HepG2 (cell line): ENCODE measurements around the gene SLA2. TPM values are rescaled to one million over a fixed set of nuclear protein-coding genes. Genes with fewer than 3 reads are reported as not detected.
A peak's percentile ranks its signal among the peaks of the same experiment; 100 is the strongest.

Experiments used
- ATF1 ChIP-seq: IDR thresholded peaks from 2 replicates; pipeline ENCODE4 v1.6.1; 2016; ENCODE audit warnings: mild to moderate bottlenecking, control low read depth
- ETV5 ChIP-seq: IDR thresholded peaks from 2 replicates; pipeline ENCODE4 v1.6.1; 2018; ENCODE audit warnings: missing biosample characterization, missing genetic modification reagents, inconsistent platforms, borderline replicate concordance
- FOSL2 ChIP-seq: sonication (generic); formaldehyde crosslinking; IDR thresholded peaks from 2 replicates; pipeline ENCODE4 v1.4.0; 2020; ENCODE audit warnings: missing genetic modification reagents
- FOXK2 ChIP-seq: fragments of 450-650 bp; IDR thresholded peaks from 2 replicates; pipeline ENCODE4 v1.6.1; 2016
- FOXO1 ChIP-seq: sonication (generic); formaldehyde crosslinking; IDR thresholded peaks from 2 replicates; pipeline ENCODE4 v1.4.0; 2020; ENCODE audit warnings: missing genetic modification reagents
- HDAC2 ChIP-seq: sonication (generic); formaldehyde crosslinking; IDR thresholded peaks from 2 replicates; pipeline ENCODE4 v1.4.0; 2020; ENCODE audit warnings: missing genetic modification reagents
- HNRNPLL ChIP-seq: fragments of 200-400 bp; formaldehyde crosslinking; IDR thresholded peaks from 2 replicates; pipeline ENCODE4 v1.6.1; 2017; ENCODE audit warnings: mild to moderate bottlenecking, low read depth, low read length; ENCODE audit not compliant: poor library complexity, severe bottlenecking
- LCORL ChIP-seq, 2 experiments: fragments of 450-650 bp in 1 of 2; sonication (generic) in 1 of 2; formaldehyde crosslinking in 1 of 2; IDR thresholded peaks; 2 replicates each; pipeline versions ENCODE4 v1.5.0 to v1.6.1; 2017 to 2020; ENCODE audit warnings: antibody characterized with exemption in 1 of 2, missing genetic modification reagents in 1 of 2
- NKX3-1 ChIP-seq: sonication (generic); formaldehyde crosslinking; IDR thresholded peaks from 2 replicates; pipeline ENCODE4 v1.5.0; 2020; ENCODE audit warnings: missing genetic modification reagents
- PHF8 ChIP-seq: sonication (generic); formaldehyde crosslinking; IDR thresholded peaks from 2 replicates; pipeline ENCODE4 v1.5.0; 2020; ENCODE audit warnings: missing genetic modification reagents
- RBAK ChIP-seq: sonication (generic); formaldehyde crosslinking; IDR thresholded peaks from 2 replicates; pipeline ENCODE4 v1.5.1; 2020; ENCODE audit warnings: mild to moderate bottlenecking, missing genetic modification reagents
- SAFB2 ChIP-seq: sonication (generic); formaldehyde crosslinking; IDR thresholded peaks from 2 replicates; pipeline ENCODE4 v1.5.1; 2020; ENCODE audit warnings: missing genetic modification reagents, low read depth, mild to moderate bottlenecking, borderline replicate concordance
- TEAD3 ChIP-seq: optimal IDR thresholded peaks from 2 replicates; pipeline ENCODE3; 2016; ENCODE audit warnings: borderline replicate concordance
- ZNF331 ChIP-seq: sonication (generic); formaldehyde crosslinking; IDR thresholded peaks from 2 replicates; pipeline ENCODE4 v1.4.0; 2020; ENCODE audit warnings: missing genetic modification reagents
- ZNF510 ChIP-seq: sonication (generic); formaldehyde crosslinking; IDR thresholded peaks from 2 replicates; pipeline ENCODE4 v1.4.0; 2020; ENCODE audit warnings: low read depth, mild to moderate bottlenecking, missing genetic modification reagents
- ZNF546 ChIP-seq: sonication (generic); formaldehyde crosslinking; conservative IDR thresholded peaks from 2 replicates; pipeline ENCODE4 v1.8.1; 2023; ENCODE audit warnings: mild to moderate bottlenecking, missing genetic modification reagents
- ZNF607 ChIP-seq: sonication (generic); formaldehyde crosslinking; IDR thresholded peaks from 2 replicates; pipeline ENCODE4 v1.5.1; 2020; ENCODE audit warnings: missing genetic modification reagents, mild to moderate bottlenecking, borderline replicate concordance
- ZNF616 ChIP-seq: sonication (generic); formaldehyde crosslinking; IDR thresholded peaks from 2 replicates; pipeline ENCODE4 v1.5.0; 2020; ENCODE audit warnings: low read depth, mild to moderate bottlenecking, missing genetic modification reagents
- polyA plus RNA-seq, 8 experiments: library from polyadenylated mRNA; depleted of rRNA in 3 of 8; stranded (reverse) in 7 of 8; unstranded in 1 of 8; fragments of >200 nt; fragmentation: Illumina TruSeq in 4 of 8; extraction: Trizol in 4 of 8; gene quantifications; 2 replicates each; pipeline versions ENCODE4 v1.2.1 to v1.2.3, GENCODE V29; 2011 to 2016; ENCODE audit warnings: low read depth in 4 of 8, missing spikeins in 1 of 8, mixed read lengths in 1 of 8; ENCODE audit not compliant: insufficient read depth in 1 of 8
- total RNA-seq, 5 experiments: library from RNA; depleted of rRNA; stranded (reverse); fragments of >200 nt; fragmentation: Illumina TruSeq; extraction: Trizol; gene quantifications; 2 replicates each; pipeline ENCODE4 v1.2.3, GENCODE V29; 2016; ENCODE audit warnings: low read depth in 1 of 5
- TF ChIP-seq, protein P1 (sequence below): sonication (generic); formaldehyde crosslinking; IDR thresholded peaks from 2 replicates; pipeline ENCODE4 v1.4.0; 2020; ENCODE audit warnings: missing genetic modification reagents
- TF ChIP-seq, protein P2 (sequence below): sonication (generic); formaldehyde crosslinking; IDR thresholded peaks from 2 replicates; pipeline ENCODE4 v1.4.0; 2020; ENCODE audit warnings: missing genetic modification reagents
- TF ChIP-seq, protein P3 (sequence below): IDR thresholded peaks from 2 replicates; pipeline ENCODE4 v1.6.1; 2012; ENCODE audit warnings: low read length, improper control_type of control experiment
- TF ChIP-seq, protein P4 (sequence below): sonication (generic); formaldehyde crosslinking; IDR thresholded peaks from 2 replicates; pipeline ENCODE4 v1.5.0; 2020; ENCODE audit warnings: mild to moderate bottlenecking, missing genetic modification reagents, moderate library complexity

The SLA2 gene
- total and polyA plus RNA-seq, 2 of the 13 experiments (the other 11 are each of a cell fraction or from before 2014, with no cell fraction given) = 1.6 to 3.6 TPM

DNA sequence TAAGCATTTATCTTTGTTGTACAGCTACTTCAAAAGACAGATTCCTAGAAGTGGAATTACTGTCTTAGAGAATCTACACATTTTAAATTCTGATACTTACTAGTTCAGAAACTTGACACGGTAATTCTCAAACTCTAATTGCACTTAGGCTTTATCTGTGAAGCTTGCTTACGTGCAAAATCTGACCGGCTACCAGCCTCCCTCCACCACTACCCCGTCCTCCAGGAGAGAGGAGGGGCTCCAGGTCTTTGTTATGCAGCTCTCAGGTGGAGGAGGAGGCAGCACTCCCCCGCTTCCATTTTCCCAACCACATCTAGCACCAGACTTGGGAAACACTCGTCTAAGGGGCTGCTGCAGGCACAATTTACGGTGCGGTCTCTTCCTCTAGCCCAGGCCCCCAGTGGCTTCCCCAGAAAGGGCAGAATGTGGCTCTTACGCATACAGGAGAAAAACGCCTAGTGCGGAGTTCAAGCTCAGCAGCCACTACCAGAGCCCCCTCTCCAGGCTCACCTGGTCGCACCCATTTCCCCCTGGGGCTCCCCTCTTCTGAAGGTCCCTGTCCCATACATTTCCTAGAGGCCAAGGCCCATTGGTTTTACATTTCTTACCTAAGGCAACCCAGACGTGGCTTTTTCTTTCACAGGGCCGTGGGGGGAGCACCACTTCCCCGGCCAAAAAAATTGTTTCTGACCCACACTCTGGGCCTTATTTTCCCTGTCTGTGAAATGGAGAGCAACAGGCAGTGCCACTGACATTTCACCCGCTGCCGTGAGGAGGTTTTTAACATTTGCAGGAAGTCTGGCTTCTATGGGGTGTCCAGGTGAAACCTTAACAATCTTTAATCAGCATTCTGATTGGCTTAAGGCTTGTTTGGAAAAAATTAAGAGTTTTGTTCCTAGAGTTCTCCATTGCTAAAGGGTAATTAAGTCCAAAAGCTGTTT, 74.2 kb downstream of the SLA2 start (continued):
- TF ChIP-seq, protein P1, sequence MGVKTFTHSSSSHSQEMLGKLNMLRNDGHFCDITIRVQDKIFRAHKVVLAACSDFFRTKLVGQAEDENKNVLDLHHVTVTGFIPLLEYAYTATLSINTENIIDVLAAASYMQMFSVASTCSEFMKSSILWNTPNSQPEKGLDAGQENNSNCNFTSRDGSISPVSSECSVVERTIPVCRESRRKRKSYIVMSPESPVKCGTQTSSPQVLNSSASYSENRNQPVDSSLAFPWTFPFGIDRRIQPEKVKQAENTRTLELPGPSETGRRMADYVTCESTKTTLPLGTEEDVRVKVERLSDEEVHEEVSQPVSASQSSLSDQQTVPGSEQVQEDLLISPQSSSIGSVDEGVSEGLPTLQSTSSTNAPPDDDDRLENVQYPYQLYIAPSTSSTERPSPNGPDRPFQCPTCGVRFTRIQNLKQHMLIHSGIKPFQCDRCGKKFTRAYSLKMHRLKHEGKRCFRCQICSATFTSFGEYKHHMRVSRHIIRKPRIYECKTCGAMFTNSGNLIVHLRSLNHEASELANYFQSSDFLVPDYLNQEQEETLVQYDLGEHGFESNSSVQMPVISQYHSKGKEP (CRISPR knock-in tag) = no peak
- TF ChIP-seq, protein P2, sequence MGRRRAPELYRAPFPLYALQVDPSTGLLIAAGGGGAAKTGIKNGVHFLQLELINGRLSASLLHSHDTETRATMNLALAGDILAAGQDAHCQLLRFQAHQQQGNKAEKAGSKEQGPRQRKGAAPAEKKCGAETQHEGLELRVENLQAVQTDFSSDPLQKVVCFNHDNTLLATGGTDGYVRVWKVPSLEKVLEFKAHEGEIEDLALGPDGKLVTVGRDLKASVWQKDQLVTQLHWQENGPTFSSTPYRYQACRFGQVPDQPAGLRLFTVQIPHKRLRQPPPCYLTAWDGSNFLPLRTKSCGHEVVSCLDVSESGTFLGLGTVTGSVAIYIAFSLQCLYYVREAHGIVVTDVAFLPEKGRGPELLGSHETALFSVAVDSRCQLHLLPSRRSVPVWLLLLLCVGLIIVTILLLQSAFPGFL (CRISPR knock-in tag) = no peak
- TF ChIP-seq ZNF331 (0 out of 2 replicates have a peak, but pooled peaks have one; percentile 26), FOXK2 (no peak), ZNF616 (CRISPR knock-in tag) (no peak), HDAC2 (CRISPR knock-in tag) (peak; percentile 22; the same call in 1 of the 2 replicates), ATF1 (no peak), ZNF510 (CRISPR knock-in tag) (peak; percentile 67; the same call in 1 of the 2 replicates), RBAK (CRISPR knock-in tag) (no peak), TEAD3 (CRISPR knock-in tag) (peak; percentile 72), PHF8 (peak; percentile 44), ETV5 (CRISPR knock-in tag) (peak; percentile 31; the same call in 1 of the 2 replicates), HNRNPLL (peak; percentile 54), LCORL (IDR thresholded peaks at IDR 0.05) (no peak), LCORL (CRISPR knock-in tag; IDR thresholded peaks at IDR 0.05) (0 out of 2 replicates have a peak, but pooled peaks have one; percentile 45), ZNF607 (CRISPR knock-in tag) (0 out of 2 replicates have a peak, but pooled peaks have one; percentile 62), FOSL2 (CRISPR knock-in tag) (no peak), ZNF546 (0 out of 2 replicates have a peak, but pooled peaks have one; percentile 6), SAFB2 (CRISPR knock-in tag) (peak; percentile 57), FOXO1 (CRISPR knock-in tag) (peak; percentile 14; the same call in 1 of the 2 replicates), NKX3-1 (CRISPR knock-in tag) (no peak)
- TF ChIP-seq, protein P3, sequence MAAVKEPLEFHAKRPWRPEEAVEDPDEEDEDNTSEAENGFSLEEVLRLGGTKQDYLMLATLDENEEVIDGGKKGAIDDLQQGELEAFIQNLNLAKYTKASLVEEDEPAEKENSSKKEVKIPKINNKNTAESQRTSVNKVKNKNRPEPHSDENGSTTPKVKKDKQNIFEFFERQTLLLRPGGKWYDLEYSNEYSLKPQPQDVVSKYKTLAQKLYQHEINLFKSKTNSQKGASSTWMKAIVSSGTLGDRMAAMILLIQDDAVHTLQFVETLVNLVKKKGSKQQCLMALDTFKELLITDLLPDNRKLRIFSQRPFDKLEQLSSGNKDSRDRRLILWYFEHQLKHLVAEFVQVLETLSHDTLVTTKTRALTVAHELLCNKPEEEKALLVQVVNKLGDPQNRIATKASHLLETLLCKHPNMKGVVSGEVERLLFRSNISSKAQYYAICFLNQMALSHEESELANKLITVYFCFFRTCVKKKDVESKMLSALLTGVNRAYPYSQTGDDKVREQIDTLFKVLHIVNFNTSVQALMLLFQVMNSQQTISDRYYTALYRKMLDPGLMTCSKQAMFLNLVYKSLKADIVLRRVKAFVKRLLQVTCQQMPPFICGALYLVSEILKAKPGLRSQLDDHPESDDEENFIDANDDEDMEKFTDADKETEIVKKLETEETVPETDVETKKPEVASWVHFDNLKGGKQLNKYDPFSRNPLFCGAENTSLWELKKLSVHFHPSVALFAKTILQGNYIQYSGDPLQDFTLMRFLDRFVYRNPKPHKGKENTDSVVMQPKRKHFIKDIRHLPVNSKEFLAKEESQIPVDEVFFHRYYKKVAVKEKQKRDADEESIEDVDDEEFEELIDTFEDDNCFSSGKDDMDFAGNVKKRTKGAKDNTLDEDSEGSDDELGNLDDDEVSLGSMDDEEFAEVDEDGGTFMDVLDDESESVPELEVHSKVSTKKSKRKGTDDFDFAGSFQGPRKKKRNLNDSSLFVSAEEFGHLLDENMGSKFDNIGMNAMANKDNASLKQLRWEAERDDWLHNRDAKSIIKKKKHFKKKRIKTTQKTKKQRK = no peak
- TF ChIP-seq, protein P4, sequence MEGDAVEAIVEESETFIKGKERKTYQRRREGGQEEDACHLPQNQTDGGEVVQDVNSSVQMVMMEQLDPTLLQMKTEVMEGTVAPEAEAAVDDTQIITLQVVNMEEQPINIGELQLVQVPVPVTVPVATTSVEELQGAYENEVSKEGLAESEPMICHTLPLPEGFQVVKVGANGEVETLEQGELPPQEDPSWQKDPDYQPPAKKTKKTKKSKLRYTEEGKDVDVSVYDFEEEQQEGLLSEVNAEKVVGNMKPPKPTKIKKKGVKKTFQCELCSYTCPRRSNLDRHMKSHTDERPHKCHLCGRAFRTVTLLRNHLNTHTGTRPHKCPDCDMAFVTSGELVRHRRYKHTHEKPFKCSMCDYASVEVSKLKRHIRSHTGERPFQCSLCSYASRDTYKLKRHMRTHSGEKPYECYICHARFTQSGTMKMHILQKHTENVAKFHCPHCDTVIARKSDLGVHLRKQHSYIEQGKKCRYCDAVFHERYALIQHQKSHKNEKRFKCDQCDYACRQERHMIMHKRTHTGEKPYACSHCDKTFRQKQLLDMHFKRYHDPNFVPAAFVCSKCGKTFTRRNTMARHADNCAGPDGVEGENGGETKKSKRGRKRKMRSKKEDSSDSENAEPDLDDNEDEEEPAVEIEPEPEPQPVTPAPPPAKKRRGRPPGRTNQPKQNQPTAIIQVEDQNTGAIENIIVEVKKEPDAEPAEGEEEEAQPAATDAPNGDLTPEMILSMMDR = peak; percentile 40
